ENCODE measurements around the gene PLK4.
"Not testable (repeated sequence)": the region's sequence is repeated elsewhere in the genome, so short reads cannot be mapped to it uniquely, and the experiment has no call there.

- TF ChIP-seq, protein P1, sequence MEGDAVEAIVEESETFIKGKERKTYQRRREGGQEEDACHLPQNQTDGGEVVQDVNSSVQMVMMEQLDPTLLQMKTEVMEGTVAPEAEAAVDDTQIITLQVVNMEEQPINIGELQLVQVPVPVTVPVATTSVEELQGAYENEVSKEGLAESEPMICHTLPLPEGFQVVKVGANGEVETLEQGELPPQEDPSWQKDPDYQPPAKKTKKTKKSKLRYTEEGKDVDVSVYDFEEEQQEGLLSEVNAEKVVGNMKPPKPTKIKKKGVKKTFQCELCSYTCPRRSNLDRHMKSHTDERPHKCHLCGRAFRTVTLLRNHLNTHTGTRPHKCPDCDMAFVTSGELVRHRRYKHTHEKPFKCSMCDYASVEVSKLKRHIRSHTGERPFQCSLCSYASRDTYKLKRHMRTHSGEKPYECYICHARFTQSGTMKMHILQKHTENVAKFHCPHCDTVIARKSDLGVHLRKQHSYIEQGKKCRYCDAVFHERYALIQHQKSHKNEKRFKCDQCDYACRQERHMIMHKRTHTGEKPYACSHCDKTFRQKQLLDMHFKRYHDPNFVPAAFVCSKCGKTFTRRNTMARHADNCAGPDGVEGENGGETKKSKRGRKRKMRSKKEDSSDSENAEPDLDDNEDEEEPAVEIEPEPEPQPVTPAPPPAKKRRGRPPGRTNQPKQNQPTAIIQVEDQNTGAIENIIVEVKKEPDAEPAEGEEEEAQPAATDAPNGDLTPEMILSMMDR (conservative IDR thresholded peaks at IDR 0.05; ENCODE audit: low read depth in 2 of 2), result not testable (repeated sequence)
- not testable (repeated sequence) for TF ChIP-seq JUNB (IDR thresholded peaks at IDR 0.05; ENCODE audit: unreplicated experiment); EZH2 (IDR thresholded peaks at IDR 0.05; ENCODE audit: low read depth, unreplicated experiment); POLR2AphosphoS5 (IDR thresholded peaks at IDR 0.05; ENCODE audit: low read depth)
- TF ChIP-seq, protein P2, sequence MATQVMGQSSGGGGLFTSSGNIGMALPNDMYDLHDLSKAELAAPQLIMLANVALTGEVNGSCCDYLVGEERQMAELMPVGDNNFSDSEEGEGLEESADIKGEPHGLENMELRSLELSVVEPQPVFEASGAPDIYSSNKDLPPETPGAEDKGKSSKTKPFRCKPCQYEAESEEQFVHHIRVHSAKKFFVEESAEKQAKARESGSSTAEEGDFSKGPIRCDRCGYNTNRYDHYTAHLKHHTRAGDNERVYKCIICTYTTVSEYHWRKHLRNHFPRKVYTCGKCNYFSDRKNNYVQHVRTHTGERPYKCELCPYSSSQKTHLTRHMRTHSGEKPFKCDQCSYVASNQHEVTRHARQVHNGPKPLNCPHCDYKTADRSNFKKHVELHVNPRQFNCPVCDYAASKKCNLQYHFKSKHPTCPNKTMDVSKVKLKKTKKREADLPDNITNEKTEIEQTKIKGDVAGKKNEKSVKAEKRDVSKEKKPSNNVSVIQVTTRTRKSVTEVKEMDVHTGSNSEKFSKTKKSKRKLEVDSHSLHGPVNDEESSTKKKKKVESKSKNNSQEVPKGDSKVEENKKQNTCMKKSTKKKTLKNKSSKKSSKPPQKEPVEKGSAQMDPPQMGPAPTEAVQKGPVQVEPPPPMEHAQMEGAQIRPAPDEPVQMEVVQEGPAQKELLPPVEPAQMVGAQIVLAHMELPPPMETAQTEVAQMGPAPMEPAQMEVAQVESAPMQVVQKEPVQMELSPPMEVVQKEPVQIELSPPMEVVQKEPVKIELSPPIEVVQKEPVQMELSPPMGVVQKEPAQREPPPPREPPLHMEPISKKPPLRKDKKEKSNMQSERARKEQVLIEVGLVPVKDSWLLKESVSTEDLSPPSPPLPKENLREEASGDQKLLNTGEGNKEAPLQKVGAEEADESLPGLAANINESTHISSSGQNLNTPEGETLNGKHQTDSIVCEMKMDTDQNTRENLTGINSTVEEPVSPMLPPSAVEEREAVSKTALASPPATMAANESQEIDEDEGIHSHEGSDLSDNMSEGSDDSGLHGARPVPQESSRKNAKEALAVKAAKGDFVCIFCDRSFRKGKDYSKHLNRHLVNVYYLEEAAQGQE (IDR thresholded peaks at IDR 0.05; ENCODE audit: unreplicated experiment), result not testable (repeated sequence)
Measured at GRCh38 chr4:127931836-127932235, 51.1 kb downstream of the PLK4 start.

All from GM23338 (cell line).